Activated T-helper 1 cell treated with anti-CD3 and anti-CD28 coated beads, Interleukin-12 subunit alpha, Interleukin-12 subunit beta, Interleukin-2, Interleukin-4 antibody, amounts not matched to agents 30 ng/mL and 10 ng/mL and 1 ng/mL, durations not matched to agents 14 hours and 24 hours and 36 hours (primary cell): ENCODE results near the gene DOCK6. TPM values are rescaled to one million over a fixed set of nuclear protein-coding genes. Genes with fewer than 3 reads are reported as not detected.

Source experiments
- DNase-seq: peaks from one replicate; pipeline ENCODE4 v3.0.0; 2021; ENCODE audit warnings: low spot score
- H3K27ac Mint-ChIP-seq: one replicate; pipeline ENCODE4 v1.8.0; 2021; ENCODE audit warnings: mild to moderate bottlenecking, mixed read lengths
- H3K27me3 Mint-ChIP-seq: one replicate; pipeline ENCODE4 v1.8.0; 2022; ENCODE audit warnings: mild to moderate bottlenecking, moderate library complexity, mixed read lengths; ENCODE audit not compliant: insufficient read depth
- H3K36me3 Mint-ChIP-seq: one replicate; pipeline ENCODE4 v1.8.0; 2021; ENCODE audit warnings: low read depth, mixed read lengths
- H3K4me1 Mint-ChIP-seq: one replicate; pipeline ENCODE4 v1.8.0; 2021; ENCODE audit warnings: low read depth, mixed read lengths
- H3K4me3 Mint-ChIP-seq: one replicate; pipeline ENCODE4 v1.8.0; 2021; ENCODE audit warnings: mild to moderate bottlenecking, moderate library complexity, mixed read lengths
- H3K9me3 Mint-ChIP-seq: one replicate; pipeline ENCODE4 v1.8.0; 2021; ENCODE audit warnings: mixed read lengths
- intact Hi-C: fragments of 100-400 bp; cut with micrococcal nuclease; formaldehyde crosslinking; loops from one replicate; pipeline ENCODE4 v1.15.1; 2024
- total RNA-seq: library from RNA; stranded (reverse); gene quantifications from 2 replicates; pipeline ENCODE4 v1.2.3, GENCODE V29; 2022

DOCK6 gene
- total RNA-seq, 1 donor from 2014 or later = 1.2 TPM

GRCh38 chr19:11224429-11224828 is 37.9 kb downstream of the DOCK6 start:
- H3K36me3 Mint-ChIP-seq = no peaks in the 10 kb centered on the region
- no peak for DNase-seq
- H3K4me1 Mint-ChIP-seq = no peaks in the 10 kb centered on the region
- H3K27ac Mint-ChIP-seq = no peak overlapping the region
- peaks cover 4% of the 10 kb centered on the region for H3K27me3 Mint-ChIP-seq
- intact Hi-C loops = no loop called here
- H3K4me3 Mint-ChIP-seq = no peak overlapping the region
- H3K9me3 Mint-ChIP-seq = peaks cover 15% of the 10 kb centered on the region

DNA sequence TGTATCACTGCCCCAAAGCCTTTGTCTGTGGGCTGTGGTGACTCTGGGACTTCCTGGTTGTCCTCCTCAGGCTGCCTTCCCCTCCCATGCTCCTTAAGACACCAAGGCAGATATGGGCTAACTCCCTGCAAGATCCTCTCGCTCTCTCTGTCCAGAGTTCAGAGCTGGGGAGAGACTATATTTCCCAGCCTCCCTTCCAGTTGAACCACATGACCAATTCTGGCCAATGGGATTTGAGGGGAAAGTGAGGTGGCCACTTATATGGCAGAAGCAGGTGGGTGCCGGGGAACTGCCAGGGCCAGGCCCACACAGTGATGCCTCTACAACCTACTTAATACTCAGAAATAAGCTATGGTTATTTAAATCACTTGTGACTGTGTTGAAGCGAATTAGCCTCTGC is 39.1 kb downstream of the DOCK6 start:
- no peak for DNase-seq
- Mint-ChIP-seq H3K4me3 (no peak overlapping the region), H3K4me1 (no peaks in the 10 kb centered on the region), H3K27ac (no peak overlapping the region), H3K27me3 (peaks cover 4% of the 10 kb centered on the region), H3K9me3 (peaks cover 15% of the 10 kb centered on the region), H3K36me3 (no peaks in the 10 kb centered on the region)
- intact Hi-C loops = no loop called here

- no peaks in the 10 kb centered on the region for H3K36me3 Mint-ChIP-seq
- H3K9me3 Mint-ChIP-seq = peaks cover 15% of the 10 kb centered on the region
- H3K27me3 Mint-ChIP-seq = peaks cover 5% of the 10 kb centered on the region
- H3K4me1 Mint-ChIP-seq = no peaks in the 10 kb centered on the region
- intact Hi-C loops = no loop called here
- no peak for DNase-seq
- H3K27ac Mint-ChIP-seq = no peak overlapping the region
- no peak overlapping the region for H3K4me3 Mint-ChIP-seq
Measured at GRCh38 chr19:11221082-11221598, 41.2 kb downstream of the DOCK6 start.

GRCh38 chr19:11214387-11214786 is 47.9 kb downstream of the DOCK6 start:
- H3K9me3 Mint-ChIP-seq = peaks cover 13% of the 10 kb centered on the region
- DNase-seq = no peak

GRCh38 chr19:11210656-11210928 is 51.7 kb downstream of the DOCK6 start:
- H3K27me3 Mint-ChIP-seq = peaks cover 2% of the 10 kb centered on the region
- intact Hi-C loops = no loop called here
- peak overlapping the region; percentile 65 for H3K27ac Mint-ChIP-seq
- H3K4me3 Mint-ChIP-seq = no peak overlapping the region
- H3K4me1 Mint-ChIP-seq = no peaks in the 10 kb centered on the region
- no peaks in the 10 kb centered on the region for H3K36me3 Mint-ChIP-seq
- H3K9me3 Mint-ChIP-seq = peaks cover 13% of the 10 kb centered on the region
- no peak for DNase-seq

More at GRCh38 chr19:11214387-11214786, 47.9 kb downstream of the DOCK6 start:
- intact Hi-C loops = no loop called here
- no peaks in the 10 kb centered on the region for H3K4me1 Mint-ChIP-seq
- H3K27ac Mint-ChIP-seq = no peak overlapping the region
- H3K27me3 Mint-ChIP-seq = peaks cover 2% of the 10 kb centered on the region
- H3K4me3 Mint-ChIP-seq = no peak overlapping the region
- no peaks in the 10 kb centered on the region for H3K36me3 Mint-ChIP-seq

DNA sequence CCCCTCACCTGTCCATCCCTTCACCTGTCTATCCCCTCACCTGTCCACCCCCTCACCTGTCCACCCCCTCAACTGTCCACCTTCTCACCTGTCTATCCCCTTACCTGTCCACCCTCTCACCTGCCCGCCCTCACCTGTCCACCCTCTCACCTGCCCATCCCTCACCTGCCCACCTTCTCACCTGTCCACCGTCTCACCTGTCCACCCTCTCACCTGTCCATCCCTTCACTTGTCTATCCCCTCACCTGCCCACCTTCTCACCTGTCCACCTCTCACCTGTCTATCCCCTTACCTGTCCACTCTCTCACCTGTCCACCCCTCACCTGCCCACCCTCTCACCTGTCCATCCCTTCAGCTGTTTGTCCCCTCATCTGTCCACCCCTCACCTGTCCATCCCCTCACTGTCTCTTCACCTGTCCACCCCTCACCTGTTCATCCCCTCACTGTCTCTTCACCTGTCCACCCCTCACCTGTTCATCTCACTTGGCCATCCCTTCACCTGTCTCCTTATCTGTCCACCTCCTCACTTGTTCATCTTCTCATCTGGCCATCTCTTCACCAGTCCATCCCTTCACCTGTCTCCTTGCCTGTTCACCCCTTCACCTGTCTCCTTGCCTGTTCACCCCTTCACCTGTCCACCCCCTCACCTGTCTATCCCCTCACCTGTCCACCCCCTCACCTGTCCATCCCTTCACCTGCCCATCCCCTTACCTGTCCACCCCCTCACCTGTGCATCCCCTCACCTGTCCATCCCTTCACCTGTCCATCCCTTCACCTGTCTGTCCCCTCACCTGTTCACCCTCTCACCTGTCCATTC is 52.3 kb downstream of the DOCK6 start:
- no peaks in the 10 kb centered on the region for H3K4me1 Mint-ChIP-seq
- intact Hi-C loops = no loop called here
- DNase-seq = no peak
- H3K9me3 Mint-ChIP-seq = peaks cover 13% of the 10 kb centered on the region
- no peaks in the 10 kb centered on the region for H3K36me3 Mint-ChIP-seq
- peaks cover 2% of the 10 kb centered on the region for H3K27me3 Mint-ChIP-seq
- H3K4me3 Mint-ChIP-seq = no peak overlapping the region
- no peak overlapping the region for H3K27ac Mint-ChIP-seq

DNA sequence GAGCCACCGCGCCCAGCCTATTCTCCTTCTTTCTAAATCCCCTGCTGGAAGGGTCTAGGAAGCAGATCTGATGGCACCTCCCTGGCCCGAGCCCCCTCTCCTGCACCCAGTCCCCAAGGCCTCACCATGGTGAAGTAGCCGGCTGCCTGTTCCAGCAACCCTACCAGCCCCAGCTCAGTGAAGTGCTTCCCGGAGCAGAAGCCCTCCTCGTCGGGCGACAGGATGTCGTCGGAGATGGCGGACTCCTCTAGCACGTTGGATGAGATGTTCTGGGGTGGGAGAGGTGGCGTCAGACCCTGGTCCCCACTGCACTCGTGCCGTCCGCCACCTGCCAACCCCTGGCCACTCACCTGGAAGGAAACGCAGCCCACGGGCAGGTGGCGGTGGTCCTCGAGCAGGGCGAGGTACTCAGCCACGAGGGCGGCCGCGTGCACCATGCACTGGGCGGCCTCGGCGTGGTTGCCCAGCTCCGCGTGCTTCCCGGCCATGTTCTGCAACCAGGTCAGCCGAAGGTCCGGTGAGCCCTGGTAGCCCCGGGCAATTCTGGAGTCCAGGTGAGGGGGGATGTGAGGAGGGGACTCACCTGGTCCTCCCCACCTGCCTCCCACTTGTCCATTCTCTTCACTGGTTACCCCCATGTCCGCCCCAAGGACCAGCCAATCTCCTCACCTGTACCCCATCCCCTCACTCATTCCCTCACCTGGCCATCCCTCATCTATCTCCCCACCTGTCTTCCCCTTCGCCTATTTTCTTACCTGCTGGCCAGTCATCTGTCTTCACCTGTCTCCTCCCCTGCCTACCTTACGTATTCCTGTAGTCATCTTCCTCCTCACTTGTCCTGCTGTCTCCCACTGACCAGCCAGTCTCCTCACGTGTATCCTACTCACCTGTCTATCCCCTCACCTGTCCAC is 53.5 kb downstream of the DOCK6 start:
- Mint-ChIP-seq H3K9me3 (peaks cover 13% of the 10 kb centered on the region), H3K36me3 (no peaks in the 10 kb centered on the region)

GRCh38 chr19:11205939-11206570 is 56.3 kb downstream of the DOCK6 start:
- intact Hi-C loops = loop anchor here (2.0 kb wide), 1 partner anchor 169 kb away; no protein-coding TSS in a partner anchor
- Mint-ChIP-seq H3K9me3 (peaks cover 11% of the 10 kb centered on the region), H3K27me3 (peaks cover 2% of the 10 kb centered on the region), H3K27ac (no peak overlapping the region), H3K4me1 (no peaks in the 10 kb centered on the region), H3K36me3 (no peaks in the 10 kb centered on the region), H3K4me3 (no peak overlapping the region)
- no peak for DNase-seq

More for the DNA sequence above, 53.5 kb downstream of the DOCK6 start:
- H3K27ac Mint-ChIP-seq = no peak overlapping the region
- no peaks in the 10 kb centered on the region for H3K4me1 Mint-ChIP-seq
- intact Hi-C loops = no loop called here
- DNase-seq = no peak
- H3K27me3 Mint-ChIP-seq = peaks cover 2% of the 10 kb centered on the region
- no peak overlapping the region for H3K4me3 Mint-ChIP-seq

DNA sequence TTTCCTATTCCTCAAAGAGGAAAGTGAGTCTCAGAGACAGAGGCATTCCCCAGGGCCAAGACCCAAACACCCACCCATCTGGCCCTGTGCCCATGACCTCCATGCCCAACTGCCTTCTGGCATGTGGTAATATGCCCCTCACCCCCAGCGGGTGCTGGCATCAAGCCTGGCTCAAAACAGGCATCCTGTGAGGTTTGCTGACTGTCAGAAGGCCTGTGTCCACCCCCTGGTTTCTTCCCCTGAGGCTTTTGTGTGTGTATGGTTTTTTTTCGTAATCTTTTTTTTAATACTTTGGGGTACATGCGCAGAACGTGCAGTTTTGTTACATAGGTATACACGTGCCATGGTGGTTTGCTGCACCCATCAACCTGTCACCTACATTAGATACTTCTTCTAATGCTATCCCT is 57.4 kb downstream of the DOCK6 start:
- no peaks in the 10 kb centered on the region for H3K36me3 Mint-ChIP-seq
- no peaks in the 10 kb centered on the region for H3K4me1 Mint-ChIP-seq
- no peaks in the 10 kb centered on the region for H3K9me3 Mint-ChIP-seq
- intact Hi-C loops = loop anchor here (2.0 kb wide), 1 partner anchor 168 kb away; no protein-coding TSS in a partner anchor
- H3K4me3 Mint-ChIP-seq = no peak overlapping the region
- no peak overlapping the region for H3K27ac Mint-ChIP-seq
- DNase-seq = no peak
- peaks cover 2% of the 10 kb centered on the region for H3K27me3 Mint-ChIP-seq

DNA sequence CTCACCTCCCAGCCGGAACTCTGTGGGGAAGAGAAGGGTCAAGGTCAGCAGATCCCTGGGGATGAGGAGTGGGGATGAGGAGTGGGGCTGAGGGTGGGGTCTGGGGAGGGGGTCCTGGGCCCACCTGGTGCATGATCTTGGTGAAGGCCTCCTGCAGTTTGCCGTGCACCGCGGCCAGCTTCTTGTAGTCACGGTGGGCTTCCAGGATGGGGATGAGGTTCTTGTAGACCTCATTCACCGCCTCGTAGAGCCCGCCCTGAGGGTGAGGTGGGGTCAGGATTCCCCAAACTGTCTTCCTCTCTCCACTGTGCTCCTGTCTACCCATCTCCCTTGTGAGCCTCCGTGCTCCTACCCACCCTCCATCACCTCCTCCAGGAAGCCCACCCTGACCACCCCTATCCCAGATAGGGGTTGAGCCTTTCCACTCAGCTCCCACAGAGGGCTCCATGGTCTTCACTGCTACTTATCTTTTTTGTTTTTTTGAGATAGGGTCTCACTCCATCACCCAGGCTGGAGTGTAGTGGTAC is 58.2 kb downstream of the DOCK6 start:
- Mint-ChIP-seq H3K27me3 (peaks cover 5% of the 10 kb centered on the region), H3K4me3 (no peak overlapping the region), H3K27ac (no peak overlapping the region), H3K9me3 (no peaks in the 10 kb centered on the region), H3K4me1 (no peaks in the 10 kb centered on the region), H3K36me3 (no peaks in the 10 kb centered on the region)
- intact Hi-C loops = loop anchor here (2.0 kb wide), 1 partner anchor 167 kb away; no protein-coding TSS in a partner anchor
- DNase-seq = no peak

DNA sequence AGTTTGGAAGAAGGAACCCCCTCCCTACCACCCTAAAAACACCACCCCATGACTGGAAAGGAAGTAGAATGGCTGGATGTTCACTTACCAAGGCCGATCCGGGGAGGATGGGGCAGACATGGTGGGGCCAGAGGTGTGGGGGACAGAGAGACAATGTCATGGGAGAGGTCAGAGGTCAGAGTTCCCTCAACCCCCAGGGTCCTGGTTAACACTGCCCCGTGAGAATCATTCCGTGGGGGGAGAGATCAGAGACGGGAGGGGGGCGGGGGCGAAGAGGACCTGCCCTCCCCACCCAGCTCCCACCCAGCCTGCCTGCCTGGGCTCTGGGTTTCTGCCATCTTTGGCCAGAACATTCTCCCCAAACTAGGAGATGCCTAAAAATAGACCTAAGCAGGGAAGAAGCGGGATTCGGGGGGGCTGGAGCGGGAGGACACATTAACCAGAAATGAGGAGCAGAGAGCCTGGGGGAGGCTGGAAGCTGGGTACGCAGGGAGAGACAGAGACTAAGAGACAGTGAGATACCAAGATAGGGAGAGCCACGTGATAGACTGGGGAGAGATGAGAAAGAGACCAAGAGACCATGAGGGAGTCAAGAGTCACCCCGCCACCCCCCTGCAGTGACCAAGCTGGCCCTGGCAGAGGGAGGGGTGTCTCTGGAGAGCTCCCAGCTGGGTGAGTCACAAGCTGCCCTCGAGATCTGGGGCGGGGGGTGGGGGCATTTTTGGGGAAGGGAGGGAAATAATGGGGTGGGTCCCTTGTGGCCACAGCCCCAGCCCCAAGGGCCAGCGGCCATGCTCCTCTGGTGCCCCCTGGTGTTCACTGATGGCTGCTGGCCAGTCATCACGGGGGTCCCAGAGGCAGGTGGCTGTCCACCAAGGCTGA is 58.9 kb downstream of the DOCK6 start:
- Mint-ChIP-seq H3K9me3 (no peaks in the 10 kb centered on the region), H3K27me3 (peaks cover 6% of the 10 kb centered on the region), H3K36me3 (no peaks in the 10 kb centered on the region), H3K4me3 (no peak overlapping the region), H3K27ac (no peak overlapping the region), H3K4me1 (no peaks in the 10 kb centered on the region)
- intact Hi-C loops = loop anchor here (1.0 to 2.0 kb wide), 2 partner anchors 66 to 167 kb away; no protein-coding TSS in a partner anchor
- DNase-seq = no peak
